GOT3 (cell line): Measurements from ENCODE around the gene ZNF316.
"Not testable (repeated sequence)": the region's sequence is repeated elsewhere in the genome, so short reads cannot be mapped to it uniquely, and the experiment has no call there.

Experiments used
- DNase-seq: peaks from one replicate; lab custom pipeline; 2025; ENCODE audit warnings: mixed read lengths; lab: John Stamatoyannopoulos, UW

ZNF316 gene

GRCh38 chr7:6647080-6647479 is 10.0 kb downstream of the ZNF316 start:
- DNase-seq: no peak

GRCh38 chr7:6647541-6647940 is 10.4 kb downstream of the ZNF316 start:
- no peak for DNase-seq

- no peak for DNase-seq
Observed at GRCh38 chr7:6648066-6648814, 11.1 kb downstream of the ZNF316 start.

GRCh38 chr7:6648815-6649104 is 11.6 kb downstream of the ZNF316 start:
- DNase-seq: no peak

- DNase-seq: no peak
Observed at GRCh38 chr7:6649241-6649961, 12.3 kb downstream of the ZNF316 start.

GRCh38 chr7:6650086-6650485 is 13.0 kb downstream of the ZNF316 start:
- no peak for DNase-seq

- no peak for DNase-seq
Observed at GRCh38 chr7:6650521-6651011, 13.4 kb downstream of the ZNF316 start.

GRCh38 chr7:6651851-6652445 is 14.8 kb downstream of the ZNF316 start:
- DNase-seq: no peak

- DNase-seq: no peak
Observed at GRCh38 chr7:6652446-6653011, 15.4 kb downstream of the ZNF316 start.

GRCh38 chr7:6653071-6654003 is 16.2 kb downstream of the ZNF316 start:
- DNase-seq: no peak

GRCh38 chr7:6654113-6654841 is 17.2 kb downstream of the ZNF316 start:
- DNase-seq: no peak

GRCh38 chr7:6654842-6655610 is 17.9 kb downstream of the ZNF316 start:
- no peak for DNase-seq

GRCh38 chr7:6655636-6656385 is 18.7 kb downstream of the ZNF316 start:
- no peak for DNase-seq

- no peak for DNase-seq
Observed at GRCh38 chr7:6656413-6656812, 19.3 kb downstream of the ZNF316 start.

- DNase-seq: no peak
Observed at GRCh38 chr7:6658618-6659345, 21.7 kb downstream of the ZNF316 start.

GRCh38 chr7:6670851-6671250 is 33.7 kb downstream of the ZNF316 start:
- DNase-seq: not testable (repeated sequence)

GRCh38 chr7:6675807-6676405 is 38.8 kb downstream of the ZNF316 start:
- DNase-seq: no peak

GRCh38 chr7:6680146-6680545 is 43.0 kb downstream of the ZNF316 start:
- no peak for DNase-seq
